ENCODE data around the gene STK4.

DNA sequence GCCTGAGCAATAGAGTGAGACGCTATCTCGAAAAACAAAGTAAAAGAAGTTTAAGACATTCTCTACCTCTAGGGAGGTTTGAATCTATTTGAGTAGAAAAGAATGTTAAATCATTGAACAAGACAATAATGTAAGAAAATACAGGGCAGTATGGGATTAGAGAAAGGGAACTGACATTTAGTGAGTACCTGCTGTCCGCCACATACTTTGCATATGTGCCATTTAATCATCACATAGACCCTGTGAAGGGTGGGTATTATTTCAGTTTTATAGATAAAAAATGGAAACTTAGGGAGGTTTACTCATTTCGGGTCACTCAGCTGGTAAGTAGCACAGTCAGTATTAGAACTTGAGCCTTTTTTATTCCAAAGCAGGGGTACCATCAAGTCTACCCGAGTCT lies 31.4 kb downstream of the STK4 start:
- no peak for TF ChIP-seq POLR2AphosphoS5 (IDR thresholded peaks at IDR 0.05; ENCODE audit: low read depth, low read length)
- no peak for TF ChIP-seq POLR2A (IDR thresholded peaks at IDR 0.05; ENCODE audit: low read depth, low read length)
